Uterus (tissue), 4 donors: ENCODE measurements around the gene NPB. TPM values are rescaled to one million over a fixed set of nuclear protein-coding genes. Genes with fewer than 3 reads are reported as not detected.

ENCODE experiments used
- DNase-seq, 2 donors: peaks; one replicate each; pipeline ENCODE4 v3.0.0-alpha.2; 2019 to 2020
- H3K27ac ChIP-seq, 2 donors: fragments of 200-600 bp; sonication (generic); 1 replicate in 1 of 2; 2 replicates in 1 of 2; pipeline ENCODE4 v1.5.1; 2016 to 2018
- H3K27me3 ChIP-seq, 2 donors: fragments of 200-600 bp; sonication (generic); one replicate each; pipeline ENCODE4 v1.5.1; 2018 to 2019; ENCODE audit warnings: control low read depth in 1 of 2
- H3K36me3 ChIP-seq, 2 donors: fragments of 200-600 bp; sonication (generic); one replicate each; pipeline ENCODE4 v1.5.1; 2019; ENCODE audit warnings: control low read depth in 1 of 2
- H3K4me1 ChIP-seq, 2 donors: fragments of 200-600 bp; sonication (generic); one replicate each; pipeline ENCODE4 v1.5.1; 2018 to 2019; ENCODE audit warnings: control low read depth in 1 of 2
- H3K4me3 ChIP-seq, 2 donors: fragments of 200-600 bp; sonication (generic); 1 replicate in 1 of 2; 2 replicates in 1 of 2; pipeline ENCODE4 v1.5.1; 2018 to 2019; ENCODE audit warnings: mild to moderate bottlenecking in 1 of 2
- H3K9me3 ChIP-seq, 2 donors: fragments of 200-600 bp; sonication (generic); one replicate each; pipeline ENCODE4 v1.5.1; 2019; ENCODE audit warnings: control low read depth in 1 of 2
- POLR2A ChIP-seq, 2 donors: fragments of 450-650 bp; IDR thresholded peaks; one replicate each; pipeline ENCODE4 v1.6.1; 2016; ENCODE audit warnings: antibody characterized with exemption in 2 of 2, mild to moderate bottlenecking in 1 of 2, moderate library complexity in 1 of 2
- intact Hi-C: fragments of 100-400 bp; cut with DNase I; formaldehyde crosslinking; loops from one replicate; pipeline ENCODE4 v1.15.1; 2023; ENCODE audit warnings: low total_unique reads
- total RNA-seq, 4 donors: library from RNA; depleted of rRNA in 3 of 4; stranded (reverse); fragments of >200 nt in 3 of 4; gene quantifications; one replicate each; pipeline versions ENCODE4 v1.1.0 to v1.2.4, GENCODE V29; 2014 to 2023
- TF ChIP-seq, protein P1 (sequence below), 4 experiments: fragments of 200-600 bp in 2 of 4; fragments of 450-650 bp in 2 of 4; sonication (generic) in 2 of 4; IDR thresholded peaks; one replicate each; pipeline ENCODE4 v1.5.1; 2016 to 2019; ENCODE audit warnings: antibody characterized with exemption in 4 of 4, mild to moderate bottlenecking in 2 of 4, moderate library complexity in 1 of 4
- donor health status: DM: yes; HTN: yes; CAD: no.

The NPB gene
- total RNA-seq, 4 donors from 2014 or later = 2.0 to 2.1 TPM; not detected in 2

GRCh38 chr17:81928544-81929252 is 26.7 kb downstream of the NPB start:
- Histone ChIP-seq H3K27ac (no peak overlapping the region), H3K9me3 (no peaks in the 10 kb centered on the region), H3K36me3 (no peaks in the 10 kb centered on the region), H3K4me1 (peaks cover 4 to 19% of the 10 kb centered on the region in 2 donors), H3K27me3 (no peaks in the 10 kb centered on the region), H3K4me3 (peak overlapping the region; percentile 2 to 51)
- TF ChIP-seq, protein P1, sequence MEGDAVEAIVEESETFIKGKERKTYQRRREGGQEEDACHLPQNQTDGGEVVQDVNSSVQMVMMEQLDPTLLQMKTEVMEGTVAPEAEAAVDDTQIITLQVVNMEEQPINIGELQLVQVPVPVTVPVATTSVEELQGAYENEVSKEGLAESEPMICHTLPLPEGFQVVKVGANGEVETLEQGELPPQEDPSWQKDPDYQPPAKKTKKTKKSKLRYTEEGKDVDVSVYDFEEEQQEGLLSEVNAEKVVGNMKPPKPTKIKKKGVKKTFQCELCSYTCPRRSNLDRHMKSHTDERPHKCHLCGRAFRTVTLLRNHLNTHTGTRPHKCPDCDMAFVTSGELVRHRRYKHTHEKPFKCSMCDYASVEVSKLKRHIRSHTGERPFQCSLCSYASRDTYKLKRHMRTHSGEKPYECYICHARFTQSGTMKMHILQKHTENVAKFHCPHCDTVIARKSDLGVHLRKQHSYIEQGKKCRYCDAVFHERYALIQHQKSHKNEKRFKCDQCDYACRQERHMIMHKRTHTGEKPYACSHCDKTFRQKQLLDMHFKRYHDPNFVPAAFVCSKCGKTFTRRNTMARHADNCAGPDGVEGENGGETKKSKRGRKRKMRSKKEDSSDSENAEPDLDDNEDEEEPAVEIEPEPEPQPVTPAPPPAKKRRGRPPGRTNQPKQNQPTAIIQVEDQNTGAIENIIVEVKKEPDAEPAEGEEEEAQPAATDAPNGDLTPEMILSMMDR (IDR thresholded peaks at IDR 0.05) = no peak
- TF ChIP-seq POLR2A (IDR thresholded peaks at IDR 0.05) = no peak
- DNase-seq = no peak
- intact Hi-C loops = no loop called here

GRCh38 chr17:81929253-81930141 is 27.5 kb downstream of the NPB start:
- H3K4me1 ChIP-seq = peaks cover 4 to 12% of the 10 kb centered on the region in 2 donors
- DNase-seq = no peak
- H3K27ac ChIP-seq = no peak overlapping the region
- no peaks in the 10 kb centered on the region for H3K27me3 ChIP-seq
- TF ChIP-seq POLR2A (IDR thresholded peaks at IDR 0.05) = no peak
- TF ChIP-seq, protein P1 (IDR thresholded peaks at IDR 0.05) = no peak
- H3K9me3 ChIP-seq = no peaks in the 10 kb centered on the region
- no peak overlapping the region for H3K4me3 ChIP-seq
- intact Hi-C loops = no loop called here
- H3K36me3 ChIP-seq = no peaks in the 10 kb centered on the region

- H3K27me3 ChIP-seq = no peaks in the 10 kb centered on the region
- H3K4me1 ChIP-seq = peaks cover 0 to 3% of the 10 kb centered on the region in 2 donors
- no peaks in the 10 kb centered on the region for H3K9me3 ChIP-seq
- intact Hi-C loops = no loop called here
- DNase-seq = no peak
- no peak for TF ChIP-seq POLR2A (IDR thresholded peaks at IDR 0.05)
- TF ChIP-seq, protein P1 (IDR thresholded peaks at IDR 0.05) = no peak
- H3K4me3 ChIP-seq = no peak overlapping the region
- H3K27ac ChIP-seq = no peak overlapping the region
- H3K36me3 ChIP-seq = no peaks in the 10 kb centered on the region
These were observed 28.4 kb downstream of the NPB start for GRCh38 chr17:81930142-81931125.

- TF ChIP-seq, protein P1 (IDR thresholded peaks at IDR 0.05) = no peak
- TF ChIP-seq POLR2A (IDR thresholded peaks at IDR 0.05) = no peak
- intact Hi-C loops = no loop called here
- DNase-seq = no peak
- no peak overlapping the region for H3K4me3 ChIP-seq
- peaks cover 0 to under 1% of the 10 kb centered on the region in 2 donors for H3K4me1 ChIP-seq
- no peaks in the 10 kb centered on the region for H3K9me3 ChIP-seq
- H3K27ac ChIP-seq = no peak overlapping the region
- no peaks in the 10 kb centered on the region for H3K27me3 ChIP-seq
- no peaks in the 10 kb centered on the region for H3K36me3 ChIP-seq
These were observed 29.1 kb downstream of the NPB start for GRCh38 chr17:81931189-81931556.
